Suprapubic skin (tissue), 4 donors: ENCODE data around the gene KCNK18. TPM values are rescaled to one million over a fixed set of nuclear protein-coding genes. Genes with fewer than 3 reads are reported as not detected.

Experiments used
- DNase-seq, 2 donors: peaks; one replicate each; pipeline ENCODE4 v3.0.0-alpha.2; 2019; ENCODE audit warnings: low spot score in 2 of 2
- H3K27ac ChIP-seq: fragments of 200-600 bp; sonication (generic); one replicate; pipeline ENCODE4 v1.5.1; 2019
- H3K27me3 ChIP-seq: fragments of 200-600 bp; sonication (generic); one replicate; pipeline ENCODE4 v1.5.1; 2019
- H3K36me3 ChIP-seq: fragments of 200-600 bp; sonication (generic); one replicate; pipeline ENCODE4 v1.5.1; 2019
- H3K4me1 ChIP-seq: fragments of 200-600 bp; sonication (generic); one replicate; pipeline ENCODE4 v1.5.1; 2019
- H3K4me3 ChIP-seq: fragments of 200-600 bp; sonication (generic); one replicate; pipeline ENCODE4 v1.5.1; 2019; ENCODE audit warnings: mild to moderate bottlenecking
- H3K9me3 ChIP-seq: fragments of 200-600 bp; sonication (generic); one replicate; pipeline ENCODE4 v1.5.1; 2019
- EP300 ChIP-seq: sonication (generic); formaldehyde crosslinking; IDR thresholded peaks from one replicate; pipeline ENCODE4 v1.6.1; 2017; ENCODE audit warnings: antibody characterized with exemption
- POLR2A ChIP-seq, 2 donors: fragments of 450-650 bp; IDR thresholded peaks; one replicate each; pipeline ENCODE4 v1.6.1; 2017; ENCODE audit warnings: antibody characterized with exemption in 2 of 2, mild to moderate bottlenecking in 2 of 2, moderate library complexity in 2 of 2
- POLR2AphosphoS5 ChIP-seq, 3 donors: sonication (generic); formaldehyde crosslinking; IDR thresholded peaks; one replicate each; pipeline ENCODE4 v1.6.1; 2017; ENCODE audit warnings: antibody characterized with exemption in 3 of 3
- WGBS: methylation state at CpG from one replicate; pipeline ENCODE4 v1.1.5; 2018; 5-methylcytosine and 5-hydroxymethylcytosine counted together
- total RNA-seq, 4 donors: library from RNA; depleted of rRNA; stranded (reverse); fragments of >200 nt; gene quantifications; one replicate each; pipeline ENCODE4 v1.1.0, GENCODE V29; 2016
- TF ChIP-seq, protein P1 (sequence below), 2 donors: fragments of 200-600 bp in 1 of 2; fragments of 450-650 bp in 1 of 2; sonication (generic) in 1 of 2; IDR thresholded peaks; one replicate each; pipeline ENCODE4 v1.5.1; 2016 to 2019; ENCODE audit warnings: antibody characterized with exemption in 2 of 2, mild to moderate bottlenecking in 1 of 2, moderate library complexity in 1 of 2

The KCNK18 gene
- total RNA-seq, 4 donors from 2014 or later = not detected

DNA sequence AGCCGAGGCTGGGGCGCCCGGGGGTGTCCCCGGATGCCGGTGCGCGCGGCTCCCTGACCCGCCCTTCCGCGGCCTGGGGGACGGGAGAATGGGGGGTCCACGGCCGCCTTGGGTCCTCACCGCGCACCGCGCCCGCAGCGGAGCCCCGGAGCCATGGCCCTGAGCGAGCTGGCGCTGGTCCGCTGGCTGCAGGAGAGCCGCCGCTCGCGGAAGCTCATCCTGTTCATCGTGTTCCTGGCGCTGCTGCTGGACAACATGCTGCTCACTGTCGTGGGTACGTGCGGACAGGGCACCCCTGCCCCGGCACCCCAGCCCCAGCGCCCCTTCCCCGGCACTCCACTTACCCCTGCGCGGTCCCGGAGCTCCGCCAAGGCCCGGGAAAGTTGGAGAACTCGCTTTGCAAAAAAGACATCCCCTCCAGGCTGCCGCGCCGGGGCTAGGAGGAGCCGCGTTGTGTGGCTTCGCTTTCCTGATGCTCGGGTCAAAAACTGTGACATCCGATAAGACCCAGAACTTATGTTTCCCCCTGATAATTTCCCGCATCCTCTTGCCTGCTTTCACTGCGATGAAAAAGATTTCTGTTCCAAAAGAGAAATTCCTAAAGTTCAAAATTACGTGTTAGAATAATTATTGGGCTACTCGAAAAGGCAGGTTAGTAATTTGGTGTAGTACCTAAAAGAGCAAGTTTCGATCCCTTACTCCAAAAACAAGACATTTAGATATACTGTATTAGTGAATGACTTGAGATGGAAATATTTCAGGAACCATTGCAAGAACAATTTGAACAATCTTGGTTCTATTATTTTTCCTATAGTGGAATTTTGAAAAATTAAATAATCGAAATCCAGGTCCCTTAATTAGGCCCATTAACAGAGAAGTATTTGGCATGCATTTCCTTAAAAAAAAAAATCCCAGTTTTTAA is 44.5 kb downstream of the KCNK18 start:
- peak overlapping the region; percentile 36 for H3K4me3 ChIP-seq
- H3K27me3 ChIP-seq = peaks cover 71% of the 10 kb centered on the region
- no peak for DNase-seq
- TF ChIP-seq, protein P1, sequence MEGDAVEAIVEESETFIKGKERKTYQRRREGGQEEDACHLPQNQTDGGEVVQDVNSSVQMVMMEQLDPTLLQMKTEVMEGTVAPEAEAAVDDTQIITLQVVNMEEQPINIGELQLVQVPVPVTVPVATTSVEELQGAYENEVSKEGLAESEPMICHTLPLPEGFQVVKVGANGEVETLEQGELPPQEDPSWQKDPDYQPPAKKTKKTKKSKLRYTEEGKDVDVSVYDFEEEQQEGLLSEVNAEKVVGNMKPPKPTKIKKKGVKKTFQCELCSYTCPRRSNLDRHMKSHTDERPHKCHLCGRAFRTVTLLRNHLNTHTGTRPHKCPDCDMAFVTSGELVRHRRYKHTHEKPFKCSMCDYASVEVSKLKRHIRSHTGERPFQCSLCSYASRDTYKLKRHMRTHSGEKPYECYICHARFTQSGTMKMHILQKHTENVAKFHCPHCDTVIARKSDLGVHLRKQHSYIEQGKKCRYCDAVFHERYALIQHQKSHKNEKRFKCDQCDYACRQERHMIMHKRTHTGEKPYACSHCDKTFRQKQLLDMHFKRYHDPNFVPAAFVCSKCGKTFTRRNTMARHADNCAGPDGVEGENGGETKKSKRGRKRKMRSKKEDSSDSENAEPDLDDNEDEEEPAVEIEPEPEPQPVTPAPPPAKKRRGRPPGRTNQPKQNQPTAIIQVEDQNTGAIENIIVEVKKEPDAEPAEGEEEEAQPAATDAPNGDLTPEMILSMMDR (IDR thresholded peaks at IDR 0.05) = no peak
- TF ChIP-seq EP300 = no peak
- no peak overlapping the region for H3K27ac ChIP-seq
- peaks cover 12% of the 10 kb centered on the region for H3K4me1 ChIP-seq
- no peaks in the 10 kb centered on the region for H3K9me3 ChIP-seq
- WGBS = 12% methylated on average over 22 of the region's 56 CpGs
- no peaks in the 10 kb centered on the region for H3K36me3 ChIP-seq

DNA sequence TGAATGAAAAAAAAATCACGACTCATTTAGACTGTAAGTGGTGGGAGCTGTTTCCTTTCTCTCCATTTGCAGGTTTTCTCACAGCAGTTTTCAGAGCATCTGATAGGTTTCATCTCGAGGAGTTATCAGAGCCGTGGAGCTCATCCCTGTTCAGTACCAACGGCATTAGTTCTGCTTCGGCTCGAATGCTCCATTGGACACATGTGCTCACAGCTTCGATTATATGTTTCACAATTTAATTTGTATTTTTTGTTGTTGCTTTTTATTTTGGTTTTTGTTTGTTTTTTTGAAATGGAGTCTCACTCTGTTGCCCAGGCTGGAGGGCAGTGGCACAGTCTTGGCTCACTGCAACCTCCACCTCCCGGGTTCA is 45.2 kb downstream of the KCNK18 start:
- H3K4me1 ChIP-seq = peaks cover 12% of the 10 kb centered on the region
- H3K36me3 ChIP-seq = no peaks in the 10 kb centered on the region
- no peak for DNase-seq
- H3K27me3 ChIP-seq = peaks cover 75% of the 10 kb centered on the region
- no peak overlapping the region for H3K27ac ChIP-seq
- no peaks in the 10 kb centered on the region for H3K9me3 ChIP-seq
- TF ChIP-seq EP300 (no peak), POLR2A (IDR thresholded peaks at IDR 0.05) (no peak), POLR2AphosphoS5 (IDR thresholded peaks at IDR 0.05) (no peak)
- TF ChIP-seq, protein P1 (IDR thresholded peaks at IDR 0.05) = no peak
- 85% methylated on average over 8 of the region's 8 CpGs for WGBS
- H3K4me3 ChIP-seq = no peak overlapping the region

DNA sequence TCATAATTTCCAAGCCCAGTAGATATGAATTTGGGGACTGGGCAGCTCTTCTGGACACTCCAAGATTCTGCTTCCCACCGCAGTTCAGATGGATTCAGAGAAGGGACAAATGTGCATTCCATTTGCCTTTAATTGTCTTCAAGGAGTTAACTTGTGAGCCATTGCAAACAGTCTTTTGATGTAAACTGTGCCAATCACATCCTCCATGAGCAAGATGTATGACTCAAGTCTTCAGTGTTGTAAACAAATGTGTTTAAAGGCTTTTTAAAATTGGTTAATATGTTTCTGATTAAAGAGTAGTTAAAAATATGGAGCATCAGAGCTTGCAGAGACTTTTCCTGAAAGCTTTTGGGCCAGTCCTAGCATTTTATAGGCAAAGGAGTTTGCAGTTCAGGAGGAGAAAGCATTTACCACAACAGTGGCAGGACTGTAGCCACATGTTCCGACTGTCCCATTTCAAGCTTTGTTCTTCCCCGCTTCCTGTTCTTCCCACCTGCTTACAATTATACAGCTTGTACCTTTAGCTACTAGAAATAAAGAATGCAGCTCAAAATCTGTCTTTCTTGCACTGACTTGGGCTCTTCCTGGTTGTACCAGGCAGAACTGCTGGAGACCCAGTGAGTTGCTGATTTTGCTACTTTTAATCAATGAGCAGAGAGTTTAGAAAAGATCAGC is 49.8 kb downstream of the KCNK18 start:
- no peaks in the 10 kb centered on the region for H3K9me3 ChIP-seq
- H3K27me3 ChIP-seq = peaks cover 41% of the 10 kb centered on the region

DNA sequence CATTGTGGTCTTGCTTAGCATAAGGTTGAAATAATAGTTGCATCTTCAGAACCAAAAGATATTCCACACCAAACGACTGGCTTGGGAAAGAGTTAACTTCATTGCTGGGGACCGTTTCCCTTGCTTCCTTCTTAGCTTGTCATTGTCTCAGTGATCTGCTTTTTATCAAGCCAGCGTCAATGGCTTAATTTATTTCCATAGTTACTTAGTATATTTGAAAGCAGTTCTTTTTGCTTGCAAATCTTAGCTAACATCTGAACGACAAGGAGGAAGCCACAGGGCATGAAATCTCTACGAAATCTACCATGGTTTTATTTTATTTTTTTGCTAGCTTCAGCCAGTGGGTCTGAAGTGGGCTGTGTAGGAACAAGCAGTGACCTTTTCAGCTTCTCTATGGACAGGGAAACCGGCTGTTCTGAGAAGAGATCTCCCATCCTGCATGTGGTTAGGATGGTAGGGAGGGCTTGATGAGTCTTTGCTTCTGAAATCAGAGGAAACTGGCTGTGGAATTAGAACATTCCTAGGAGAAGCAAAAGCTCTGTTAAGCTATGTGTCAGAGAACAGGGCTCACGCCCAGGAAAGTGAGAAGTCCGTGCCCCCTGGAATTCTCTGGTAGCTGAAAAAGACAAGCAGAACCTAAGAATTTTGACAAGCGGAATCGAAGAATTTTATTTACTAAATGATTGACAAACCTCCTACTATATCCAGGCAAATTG is 51.6 kb downstream of the KCNK18 start:
- TF ChIP-seq EP300 (no peak), POLR2A (IDR thresholded peaks at IDR 0.05) (no peak), POLR2AphosphoS5 (IDR thresholded peaks at IDR 0.05) (no peak)
- TF ChIP-seq, protein P1 (IDR thresholded peaks at IDR 0.05) = no peak
- Histone ChIP-seq H3K4me1 (no peaks in the 10 kb centered on the region), H3K36me3 (no peaks in the 10 kb centered on the region), H3K4me3 (no peak overlapping the region), H3K27ac (no peak overlapping the region), H3K27me3 (peaks cover 24% of the 10 kb centered on the region), H3K9me3 (no peaks in the 10 kb centered on the region)
- 25% methylated on average over 10 of the region's 10 CpGs for WGBS
- DNase-seq = no peak

More for the DNA sequence above, 49.8 kb downstream of the KCNK18 start:
- TF ChIP-seq EP300 (no peak), POLR2A (IDR thresholded peaks at IDR 0.05) (no peak), POLR2AphosphoS5 (IDR thresholded peaks at IDR 0.05) (no peak)
- TF ChIP-seq, protein P1 (IDR thresholded peaks at IDR 0.05) = no peak
- no peak overlapping the region for H3K4me3 ChIP-seq
- 68% methylated on average over 3 of the region's 3 CpGs for WGBS
- no peak overlapping the region for H3K27ac ChIP-seq
- DNase-seq = no peak
- H3K36me3 ChIP-seq = no peaks in the 10 kb centered on the region
- H3K4me1 ChIP-seq = no peaks in the 10 kb centered on the region
